ENCODE measurements around the gene MS4A7.

Gene MS4A7

DNA sequence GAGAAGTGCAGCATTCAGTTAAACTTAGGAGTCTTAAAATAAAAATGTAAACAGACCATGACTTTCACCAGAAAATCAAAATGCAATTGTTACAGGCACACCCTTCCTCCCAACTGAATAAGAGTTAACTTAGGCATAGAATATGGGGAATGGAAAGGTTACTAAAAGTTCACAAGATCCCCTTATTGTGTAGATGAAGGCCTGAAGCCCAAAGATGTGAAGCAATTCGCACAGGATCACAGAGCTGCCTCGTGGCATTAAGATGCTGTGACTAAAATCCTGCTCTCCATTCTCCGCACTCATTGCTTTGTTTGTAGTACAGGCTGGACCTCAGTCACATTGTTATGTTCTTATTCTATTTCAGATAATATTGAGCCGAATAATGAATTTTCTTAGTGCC lies 55.1 kb downstream of the MS4A7 start:
- DNase-seq (ENCODE audit: extremely low read depth, low read depth) = no peak
- no peak overlapping the region for H3K4me3 ChIP-seq (replicated peaks; ENCODE audit: low read depth, low read length)
- TF ChIP-seq, protein P1, sequence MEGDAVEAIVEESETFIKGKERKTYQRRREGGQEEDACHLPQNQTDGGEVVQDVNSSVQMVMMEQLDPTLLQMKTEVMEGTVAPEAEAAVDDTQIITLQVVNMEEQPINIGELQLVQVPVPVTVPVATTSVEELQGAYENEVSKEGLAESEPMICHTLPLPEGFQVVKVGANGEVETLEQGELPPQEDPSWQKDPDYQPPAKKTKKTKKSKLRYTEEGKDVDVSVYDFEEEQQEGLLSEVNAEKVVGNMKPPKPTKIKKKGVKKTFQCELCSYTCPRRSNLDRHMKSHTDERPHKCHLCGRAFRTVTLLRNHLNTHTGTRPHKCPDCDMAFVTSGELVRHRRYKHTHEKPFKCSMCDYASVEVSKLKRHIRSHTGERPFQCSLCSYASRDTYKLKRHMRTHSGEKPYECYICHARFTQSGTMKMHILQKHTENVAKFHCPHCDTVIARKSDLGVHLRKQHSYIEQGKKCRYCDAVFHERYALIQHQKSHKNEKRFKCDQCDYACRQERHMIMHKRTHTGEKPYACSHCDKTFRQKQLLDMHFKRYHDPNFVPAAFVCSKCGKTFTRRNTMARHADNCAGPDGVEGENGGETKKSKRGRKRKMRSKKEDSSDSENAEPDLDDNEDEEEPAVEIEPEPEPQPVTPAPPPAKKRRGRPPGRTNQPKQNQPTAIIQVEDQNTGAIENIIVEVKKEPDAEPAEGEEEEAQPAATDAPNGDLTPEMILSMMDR (IDR thresholded peaks at IDR 0.05; ENCODE audit: low read depth, low read length, missing control alignments) = no peak

Data from HFF-Myc (cell line).